Activated naive CD4-positive, alpha-beta T cell treated with anti-CD3 and anti-CD28 coated beads, Interleukin-2, amount 50 U/mL, for 24 hours (primary cell): ENCODE results near the gene VGLL3.

ENCODE experiments used
- H3K27ac Mint-ChIP-seq: one replicate; pipeline ENCODE4 v1.8.0; 2021; ENCODE audit warnings: mild to moderate bottlenecking, mixed read lengths
- H3K27me3 Mint-ChIP-seq: one replicate; pipeline ENCODE4 v1.8.0; 2021; ENCODE audit warnings: mixed read lengths
- H3K36me3 Mint-ChIP-seq: one replicate; pipeline ENCODE4 v1.8.0; 2021; ENCODE audit warnings: mixed read lengths
- H3K4me1 Mint-ChIP-seq: one replicate; pipeline ENCODE4 v1.8.0; 2021; ENCODE audit warnings: mixed read lengths
- H3K4me3 Mint-ChIP-seq: one replicate; pipeline ENCODE4 v1.8.0; 2021; ENCODE audit warnings: mild to moderate bottlenecking, mixed read lengths
- H3K9me3 Mint-ChIP-seq: one replicate; pipeline ENCODE4 v1.8.0; 2021; ENCODE audit warnings: mixed read lengths

The VGLL3 gene

DNA sequence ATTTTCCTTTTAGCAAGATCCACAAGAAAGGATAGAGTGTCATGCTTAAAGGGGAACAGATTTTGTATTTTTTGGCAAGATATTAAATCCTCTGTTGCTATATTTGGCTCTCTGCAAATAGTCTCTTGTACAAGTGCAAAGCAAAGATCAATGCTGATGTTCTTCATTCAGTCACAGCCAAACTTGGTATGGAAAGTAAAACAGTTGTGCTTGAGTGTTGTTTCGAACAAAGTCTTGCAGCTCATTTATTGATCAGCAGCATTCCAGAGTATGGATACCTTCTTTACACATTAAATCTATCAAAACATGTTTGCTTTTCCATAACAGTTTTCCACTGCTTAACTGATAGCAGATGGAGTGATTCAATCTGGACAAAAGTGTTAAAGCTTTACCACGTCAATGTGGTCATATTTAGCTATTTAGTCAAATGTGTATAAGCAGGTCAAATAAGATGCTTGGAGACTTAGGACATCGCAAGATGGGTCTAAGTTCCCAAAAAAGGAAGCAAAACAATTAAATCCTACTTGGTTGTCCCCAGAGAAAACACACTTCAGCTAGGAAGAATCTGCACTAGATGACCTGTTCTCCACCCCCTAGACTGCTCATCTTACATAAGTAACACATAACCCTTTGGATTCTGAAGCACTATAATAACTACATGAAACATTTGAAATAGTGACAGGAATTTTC is 52.4 kb downstream of the VGLL3 start:
- Mint-ChIP-seq H3K36me3 (no peaks in the 10 kb centered on the region), H3K9me3 (no peaks in the 10 kb centered on the region), H3K4me1 (no peaks in the 10 kb centered on the region), H3K4me3 (no peak overlapping the region), H3K27ac (no peak overlapping the region), H3K27me3 (no peaks in the 10 kb centered on the region)

DNA sequence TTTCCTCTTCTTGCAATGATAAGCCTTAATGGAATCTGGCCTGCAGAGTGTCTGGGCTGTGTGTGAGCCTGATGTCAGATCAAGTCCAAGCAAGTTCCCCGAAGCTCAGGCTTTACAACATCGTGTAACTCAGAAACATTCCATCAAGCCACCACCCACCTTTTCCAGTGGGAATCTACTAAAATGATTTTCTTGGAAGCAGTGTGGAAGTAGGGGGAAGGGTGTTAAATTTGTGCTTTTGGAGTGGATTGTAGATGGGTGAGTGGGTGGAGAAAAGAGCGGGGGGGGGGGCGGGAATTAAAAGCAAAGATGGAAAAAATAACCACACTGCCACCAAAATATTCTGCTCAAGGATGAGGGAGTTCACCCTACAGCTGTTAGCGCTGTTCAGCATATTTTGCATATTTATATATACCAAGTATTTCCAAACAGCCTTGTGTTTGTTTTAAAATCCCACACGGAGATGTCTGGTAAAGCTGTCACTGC is 53.6 kb downstream of the VGLL3 start:
- Mint-ChIP-seq H3K27me3 (no peaks in the 10 kb centered on the region), H3K9me3 (no peaks in the 10 kb centered on the region), H3K36me3 (no peaks in the 10 kb centered on the region), H3K4me1 (no peaks in the 10 kb centered on the region), H3K4me3 (no peak overlapping the region), H3K27ac (no peak overlapping the region)

DNA sequence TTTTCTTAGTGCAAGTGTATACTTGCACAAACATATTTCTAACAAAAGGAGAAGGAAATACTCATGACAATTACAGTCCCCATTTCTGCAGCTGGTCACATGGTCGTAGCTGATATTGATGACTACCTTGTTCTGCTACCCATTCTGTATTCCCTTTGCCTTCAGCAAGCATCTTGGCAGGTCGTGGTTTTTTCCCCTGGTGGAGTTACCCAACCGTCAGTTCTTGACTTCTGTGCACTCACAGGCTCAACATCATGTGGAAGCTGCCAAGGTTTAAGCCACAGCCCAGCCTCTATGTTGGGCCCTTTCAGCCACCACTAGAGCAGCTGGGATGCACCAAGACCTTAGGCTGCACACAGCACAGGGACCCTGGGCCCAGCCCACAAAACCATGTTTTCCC is 56.1 kb downstream of the VGLL3 start:
- no peaks in the 10 kb centered on the region for H3K36me3 Mint-ChIP-seq
- H3K4me1 Mint-ChIP-seq: no peaks in the 10 kb centered on the region
- H3K4me3 Mint-ChIP-seq: no peak overlapping the region
- H3K27me3 Mint-ChIP-seq: no peaks in the 10 kb centered on the region
- no peaks in the 10 kb centered on the region for H3K9me3 Mint-ChIP-seq
- no peak overlapping the region for H3K27ac Mint-ChIP-seq

DNA sequence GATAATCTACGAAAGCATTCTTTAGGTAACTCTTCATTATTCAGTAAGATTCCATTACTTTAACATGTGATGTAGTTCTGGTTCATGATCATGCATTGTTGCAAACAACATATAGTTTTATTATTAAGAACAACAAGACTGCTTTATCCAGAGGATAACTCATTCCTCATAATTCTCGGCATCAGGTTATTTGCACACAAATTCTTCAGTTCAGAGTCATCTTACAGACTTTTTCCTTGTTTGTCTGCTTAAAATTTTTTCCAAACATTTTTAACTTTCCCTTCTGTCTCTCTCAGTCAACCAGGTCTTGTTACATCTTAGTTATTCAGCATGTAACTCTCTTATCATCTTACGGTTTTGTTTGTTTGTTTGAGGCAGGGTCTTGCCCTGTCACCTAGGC is 60.1 kb downstream of the VGLL3 start:
- Mint-ChIP-seq H3K4me3 (no peak overlapping the region), H3K9me3 (no peaks in the 10 kb centered on the region), H3K4me1 (no peaks in the 10 kb centered on the region), H3K27me3 (no peaks in the 10 kb centered on the region), H3K27ac (no peak overlapping the region), H3K36me3 (no peaks in the 10 kb centered on the region)

DNA sequence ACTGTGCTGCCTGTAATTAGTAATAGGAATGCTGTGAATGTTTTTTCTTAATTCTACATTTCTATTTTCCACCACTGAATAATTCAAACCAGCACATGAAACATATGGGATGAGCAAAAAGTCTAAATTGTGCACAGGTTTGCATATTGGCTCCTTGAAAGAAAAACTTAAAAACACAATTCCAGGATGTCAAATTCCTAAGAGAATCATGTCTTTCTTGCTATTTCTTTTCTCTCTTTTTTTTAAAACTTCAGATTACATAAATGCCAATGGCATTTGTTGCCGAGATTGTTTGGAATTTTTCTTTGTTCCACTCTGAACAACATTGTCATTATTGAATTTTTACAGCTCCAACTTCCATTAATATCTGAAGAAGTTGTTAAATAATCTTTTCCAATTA is 60.8 kb downstream of the VGLL3 start:
- H3K27ac Mint-ChIP-seq: no peak overlapping the region
- no peaks in the 10 kb centered on the region for H3K36me3 Mint-ChIP-seq

DNA sequence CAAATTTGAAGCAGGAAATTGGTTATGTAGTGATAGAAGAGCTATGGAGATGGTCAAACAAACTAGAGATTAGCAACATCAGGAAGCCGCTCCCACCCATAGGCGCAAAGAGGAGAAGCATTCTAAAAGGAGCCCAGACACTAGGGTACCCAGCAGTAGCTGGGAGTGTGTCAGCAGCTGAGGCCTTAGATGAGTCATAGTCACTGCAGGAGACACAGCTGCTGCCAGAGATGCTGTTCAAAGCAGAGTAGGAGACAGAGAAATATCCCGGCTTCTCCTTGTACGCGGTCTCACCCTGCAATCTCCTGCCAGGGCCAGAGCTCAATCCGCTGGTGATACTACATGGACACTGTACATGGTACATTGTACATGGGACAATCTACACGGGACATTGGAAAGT is 61.9 kb downstream of the VGLL3 start:
- H3K36me3 Mint-ChIP-seq: no peaks in the 10 kb centered on the region
- H3K4me1 Mint-ChIP-seq: no peaks in the 10 kb centered on the region
- H3K27ac Mint-ChIP-seq: no peak overlapping the region
- no peak overlapping the region for H3K4me3 Mint-ChIP-seq
- no peaks in the 10 kb centered on the region for H3K27me3 Mint-ChIP-seq
- H3K9me3 Mint-ChIP-seq: no peaks in the 10 kb centered on the region

More for the DNA sequence above, 60.8 kb downstream of the VGLL3 start:
- no peaks in the 10 kb centered on the region for H3K9me3 Mint-ChIP-seq
- H3K4me3 Mint-ChIP-seq: no peak overlapping the region
- no peaks in the 10 kb centered on the region for H3K27me3 Mint-ChIP-seq
- no peaks in the 10 kb centered on the region for H3K4me1 Mint-ChIP-seq

DNA sequence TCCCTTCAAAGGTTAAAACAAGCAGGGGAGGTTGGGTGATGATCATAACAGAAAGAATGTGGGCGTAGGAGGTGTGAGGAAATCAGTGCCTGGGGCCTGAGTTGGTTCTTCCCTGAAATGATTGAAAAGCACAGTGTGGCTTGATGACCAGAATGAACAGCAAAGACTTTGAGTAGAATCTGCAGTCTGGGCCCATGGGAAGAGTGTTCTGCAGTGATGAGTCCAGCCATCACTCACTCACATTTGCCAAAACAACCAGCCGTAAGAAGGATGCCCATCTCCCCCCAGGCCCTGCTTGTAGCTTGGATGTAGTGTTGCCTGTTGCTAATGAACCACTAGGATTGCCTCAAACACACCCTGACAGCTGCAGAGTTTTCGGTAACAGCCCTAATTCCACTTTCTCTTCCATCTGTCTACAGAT is 67.9 kb downstream of the VGLL3 start:
- Mint-ChIP-seq H3K4me1 (no peaks in the 10 kb centered on the region), H3K4me3 (no peak overlapping the region)

DNA sequence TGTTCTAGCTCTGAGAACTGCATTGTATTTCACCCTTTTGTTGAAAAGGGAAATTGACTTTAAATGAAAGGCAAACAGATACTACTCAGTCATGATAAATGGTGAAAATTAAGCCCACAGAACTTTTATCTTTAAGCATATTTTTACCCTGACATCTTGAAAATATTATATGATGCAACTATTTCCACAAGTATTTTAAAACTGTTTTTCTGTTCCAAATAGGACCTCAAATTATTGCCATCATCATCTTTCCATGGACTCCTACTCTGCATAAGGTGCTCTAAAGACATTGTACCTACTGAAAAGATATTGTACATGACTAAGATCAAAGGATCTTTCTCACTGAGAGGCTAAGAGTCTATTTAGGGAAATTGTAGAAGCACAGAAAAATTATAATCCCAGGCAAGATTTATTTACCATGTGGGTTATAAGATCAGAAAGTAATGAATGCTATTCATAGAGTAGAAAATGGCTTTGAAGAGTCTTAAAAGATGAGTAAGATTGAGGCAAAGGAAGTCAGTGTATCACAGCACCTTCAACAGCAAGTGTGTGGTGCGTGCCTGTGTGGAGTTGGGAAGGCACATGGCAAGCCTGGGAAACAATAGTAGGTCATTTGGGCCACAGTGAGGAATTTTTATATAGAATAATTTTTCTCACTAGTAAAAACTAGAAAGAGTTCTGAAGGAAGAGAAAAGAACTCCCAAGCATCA is 68.8 kb downstream of the VGLL3 start:
- H3K27ac Mint-ChIP-seq: no peak overlapping the region
- no peaks in the 10 kb centered on the region for H3K27me3 Mint-ChIP-seq
- no peaks in the 10 kb centered on the region for H3K36me3 Mint-ChIP-seq
- no peaks in the 10 kb centered on the region for H3K4me1 Mint-ChIP-seq
- H3K9me3 Mint-ChIP-seq: peaks cover 13% of the 10 kb centered on the region
- no peak overlapping the region for H3K4me3 Mint-ChIP-seq

More for the DNA sequence above, 67.9 kb downstream of the VGLL3 start:
- H3K9me3 Mint-ChIP-seq: peaks cover 13% of the 10 kb centered on the region
- H3K27me3 Mint-ChIP-seq: no peaks in the 10 kb centered on the region
- H3K36me3 Mint-ChIP-seq: no peaks in the 10 kb centered on the region
- H3K27ac Mint-ChIP-seq: no peak overlapping the region

DNA sequence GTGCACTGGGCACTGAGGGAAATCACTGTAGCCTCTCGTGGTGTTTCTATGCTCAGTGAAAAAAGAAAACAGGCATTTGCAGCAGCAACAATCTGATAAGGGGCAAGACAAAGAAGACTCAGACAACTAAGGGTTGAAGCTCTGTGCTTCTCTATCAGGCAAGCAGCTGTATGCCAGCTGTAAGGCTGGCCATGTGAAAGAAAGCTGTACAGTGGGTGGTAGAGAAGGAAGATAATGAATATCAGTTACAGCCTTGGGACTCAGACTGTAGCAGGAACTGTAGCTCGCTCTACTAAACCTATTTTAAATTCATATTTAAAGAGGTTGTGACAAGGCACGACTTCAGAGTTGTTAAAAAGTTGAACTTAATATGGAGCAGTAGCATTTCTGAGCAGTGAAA is 76.3 kb downstream of the VGLL3 start:
- Mint-ChIP-seq H3K4me3 (no peak overlapping the region), H3K27ac (no peak overlapping the region), H3K27me3 (no peaks in the 10 kb centered on the region), H3K9me3 (peaks cover 7% of the 10 kb centered on the region), H3K36me3 (no peaks in the 10 kb centered on the region), H3K4me1 (no peaks in the 10 kb centered on the region)

DNA sequence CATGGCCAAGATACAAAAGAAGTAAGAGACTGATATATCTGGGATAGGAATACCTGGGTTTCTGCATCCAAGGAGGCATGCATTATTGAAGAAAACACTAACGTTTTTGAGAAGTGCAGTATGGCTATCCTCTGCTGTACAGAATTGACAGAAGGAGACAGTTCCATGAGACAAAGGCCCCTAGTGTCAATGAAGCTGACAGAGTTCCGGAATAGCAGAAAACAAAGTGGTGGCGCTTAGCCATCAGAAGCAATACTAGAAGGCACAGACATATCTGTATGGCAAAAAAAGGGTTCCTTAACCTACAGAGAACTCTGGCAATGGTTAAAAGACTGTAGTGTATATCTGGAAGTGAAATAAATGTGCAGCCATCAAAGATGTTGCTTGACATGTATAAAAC is 77.8 kb downstream of the VGLL3 start:
- no peaks in the 10 kb centered on the region for H3K27me3 Mint-ChIP-seq
- H3K27ac Mint-ChIP-seq: no peak overlapping the region
- H3K36me3 Mint-ChIP-seq: no peaks in the 10 kb centered on the region
- no peaks in the 10 kb centered on the region for H3K4me1 Mint-ChIP-seq
- peaks cover 5% of the 10 kb centered on the region for H3K9me3 Mint-ChIP-seq
- no peak overlapping the region for H3K4me3 Mint-ChIP-seq

DNA sequence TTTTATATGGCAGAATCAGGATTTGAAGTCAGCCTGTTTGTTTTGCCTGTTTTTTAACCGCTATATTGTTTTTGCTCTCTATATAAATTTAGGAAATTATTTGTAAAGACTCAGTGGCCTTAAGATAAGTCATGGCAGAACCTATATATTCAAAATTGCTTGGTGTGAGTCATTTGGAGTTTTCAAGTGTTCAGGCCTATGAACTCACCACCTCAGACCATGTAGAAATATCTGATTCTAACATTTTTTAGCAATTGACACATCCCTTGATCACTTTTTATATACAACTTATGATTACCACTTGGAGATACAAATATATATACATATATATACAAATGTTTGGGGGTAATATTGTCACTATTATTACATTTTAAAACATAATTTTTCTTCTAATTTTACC is 95.7 kb downstream of the VGLL3 start:
- H3K27me3 Mint-ChIP-seq: no peaks in the 10 kb centered on the region
- H3K4me1 Mint-ChIP-seq: no peaks in the 10 kb centered on the region
- no peaks in the 10 kb centered on the region for H3K9me3 Mint-ChIP-seq
- no peak overlapping the region for H3K27ac Mint-ChIP-seq
- no peak overlapping the region for H3K4me3 Mint-ChIP-seq
- H3K36me3 Mint-ChIP-seq: no peaks in the 10 kb centered on the region

DNA sequence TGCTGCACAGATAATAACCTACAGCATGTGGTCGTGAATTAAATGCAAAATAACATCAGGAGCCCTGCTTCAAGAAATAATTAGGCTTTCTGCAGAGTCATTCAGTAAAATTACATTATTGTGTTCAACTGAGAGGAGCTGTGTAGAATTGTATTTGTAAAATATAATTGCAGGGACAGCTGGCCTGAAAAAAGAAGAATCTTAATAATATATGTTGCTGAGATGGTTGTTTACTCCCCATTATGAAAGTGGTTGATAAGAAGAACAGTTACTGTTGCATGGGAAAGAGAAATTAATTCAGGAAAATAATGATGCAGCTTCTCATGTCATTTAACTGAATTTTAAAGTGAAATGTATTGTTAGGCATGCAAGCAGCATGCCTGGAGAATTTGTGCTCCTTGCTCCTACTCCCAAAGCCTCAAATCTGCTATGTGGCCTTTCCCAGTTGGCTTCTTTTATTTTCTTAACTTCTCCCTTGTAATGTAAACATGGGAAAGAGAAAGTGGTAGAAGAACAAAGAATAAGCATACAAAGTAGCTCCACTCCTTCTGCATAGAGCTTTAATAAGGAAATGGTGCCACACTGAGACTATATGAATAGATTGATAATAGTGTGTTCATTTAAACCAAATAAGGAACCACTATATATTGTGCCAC is 100.1 kb downstream of the VGLL3 start:
- Mint-ChIP-seq H3K36me3 (no peaks in the 10 kb centered on the region), H3K27me3 (no peaks in the 10 kb centered on the region), H3K4me1 (no peaks in the 10 kb centered on the region), H3K27ac (no peak overlapping the region), H3K4me3 (no peak overlapping the region), H3K9me3 (no peaks in the 10 kb centered on the region)
